Caco-2 (cell line): ENCODE data around the gene HK2. TPM values are rescaled to one million over a fixed set of nuclear protein-coding genes. Genes with fewer than 3 reads are reported as not detected.
"Not testable (repeated sequence)": the region's sequence is repeated elsewhere in the genome, so short reads cannot be mapped to it uniquely, and the experiment has no call there.

ENCODE experiments used
- BruUV-seq: library from RNA; stranded (reverse); fragments of 400-500 nt; replicated peaks from 2 replicates; lab custom pipeline; 2021; lab: Mats Ljungman, UMichigan
- CTCF ChIA-PET: fragments of 300-600 bp; sonication (Branson Sonifier 250); formaldehyde crosslinking; loops from one replicate; lab custom pipeline; 2022; ENCODE audit warnings: antibody characterized with exemption; lab: Charles Lee
- POLR2A ChIA-PET: fragments of 300-600 bp; sonication (Branson Sonifier 250); formaldehyde crosslinking; loops from one replicate; lab custom pipeline; 2022; ENCODE audit warnings: antibody characterized with exemption; lab: Charles Lee
- DNase-seq, 2 experiments: peaks; one replicate each; pipeline versions ENCODE4 v3.0.0 to v3.0.0-alpha.2; 2020 to 2022
- H3K27me3 ChIP-seq: replicated peaks from 2 replicates; pipeline ENCODE4 v1.6.0; 2011; ENCODE audit warnings: low read length; ENCODE audit not compliant: control insufficient read depth, insufficient read depth
- H3K36me3 ChIP-seq: 2 replicates; pipeline ENCODE4 v1.5.1; 2011; ENCODE audit warnings: low read length; ENCODE audit not compliant: control insufficient read depth, insufficient read depth
- H3K4me1 ChIP-seq: fragments of 250-450 bp; sonication (Bioruptor Pico); 2 replicates; pipeline ENCODE4 v1.5.1; 2020; ENCODE audit warnings: mild to moderate bottlenecking
- H3K4me3 ChIP-seq: 2 replicates; pipeline ENCODE4 v1.5.1; 2011; ENCODE audit warnings: low read depth, mild to moderate bottlenecking, control low read depth, low read length
- H3K9me3 ChIP-seq: fragments of 250-450 bp; sonication (Bioruptor Pico); 2 replicates; pipeline ENCODE4 v1.5.1; 2020; ENCODE audit warnings: mild to moderate bottlenecking, moderate library complexity
- H3K27ac Mint-ChIP-seq: one replicate; pipeline ENCODE4 v1.8.0; 2022; ENCODE audit warnings: mixed read lengths; ENCODE audit not compliant: unreplicated experiment
- H3K27me3 Mint-ChIP-seq: one replicate; pipeline ENCODE4 v1.8.0; 2022; ENCODE audit warnings: mixed read lengths; ENCODE audit not compliant: insufficient read depth, unreplicated experiment
- H3K36me3 Mint-ChIP-seq: one replicate; pipeline ENCODE4 v1.8.0; 2022; ENCODE audit warnings: mild to moderate bottlenecking, mixed read lengths; ENCODE audit not compliant: insufficient read depth, unreplicated experiment
- H3K4me1 Mint-ChIP-seq: one replicate; pipeline ENCODE4 v1.8.0; 2022; ENCODE audit warnings: low read depth, mixed read lengths; ENCODE audit not compliant: unreplicated experiment
- H3K4me3 Mint-ChIP-seq: one replicate; pipeline ENCODE4 v1.8.0; 2022; ENCODE audit warnings: mild to moderate bottlenecking, moderate library complexity, mixed read lengths; ENCODE audit not compliant: unreplicated experiment
- H3K9me3 Mint-ChIP-seq: one replicate; pipeline ENCODE4 v1.8.0; 2022; ENCODE audit warnings: mixed read lengths; ENCODE audit not compliant: unreplicated experiment
- intact Hi-C: fragments of 100-400 bp; cut with micrococcal nuclease; formaldehyde crosslinking; loops from one replicate; pipeline ENCODE4 v1.10.0; 2022; ENCODE audit not compliant: unreplicated experiment
- total RNA-seq: library from RNA; stranded (reverse); gene quantifications from 2 replicates; pipeline ENCODE4 v1.2.3, GENCODE V29; 2022
- TF ChIP-seq, protein P1 (sequence below), 2 experiments: fragments of 200-600 bp in 1 of 2; IDR thresholded peaks; 1 replicate in 1 of 2; 2 replicates in 1 of 2; pipeline versions ENCODE4 v1.5.1 to v1.8.0; 2011 to 2022; ENCODE audit warnings: antibody characterized with exemption in 1 of 2, control low read depth in 1 of 2, inconsistent platforms in 1 of 2, low read depth in 1 of 2, low read length in 1 of 2, mild to moderate bottlenecking in 1 of 2, moderate library complexity in 1 of 2; ENCODE audit not compliant: insufficient read depth in 1 of 2, severe bottlenecking in 1 of 2, unreplicated experiment in 1 of 2

HK2 gene
- total RNA-seq, 1 experiment from 2014 or later = 19.9 TPM

DNA sequence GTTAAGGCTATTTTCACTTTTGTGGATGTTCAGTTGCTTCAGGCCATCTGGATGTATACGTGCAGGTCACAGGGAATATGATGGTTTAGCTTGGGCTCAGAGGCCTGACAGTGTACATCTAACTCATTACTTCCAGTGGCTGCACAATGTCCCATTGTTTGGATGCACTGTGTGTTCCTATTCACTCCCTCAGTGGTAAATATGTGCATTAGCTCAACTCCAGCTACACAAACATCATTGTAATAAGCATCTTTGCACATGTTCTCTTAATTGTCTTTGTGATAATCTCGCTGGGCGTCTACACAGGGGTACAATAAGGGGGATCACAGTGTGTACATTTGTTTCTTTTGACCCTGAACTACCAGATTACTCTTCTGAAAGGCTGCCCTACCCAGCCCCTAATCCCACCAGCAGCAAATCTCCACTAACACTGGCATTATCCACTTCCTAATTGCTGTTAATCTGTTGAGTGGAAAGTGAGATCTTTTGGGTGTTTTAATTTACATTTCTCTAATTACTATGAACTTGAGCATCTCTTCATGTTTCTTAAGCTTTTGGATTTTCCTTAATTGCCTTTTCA lies 68.4 kb downstream of the HK2 start:
- Mint-ChIP-seq H3K36me3 (no peaks in the 10 kb centered on the region), H3K4me3 (no peak overlapping the region), H3K4me1 (peaks cover 6% of the 10 kb centered on the region), H3K27me3 (no peaks in the 10 kb centered on the region), H3K9me3 (no peaks in the 10 kb centered on the region), H3K27ac (no peak overlapping the region)
- H3K4me1 ChIP-seq = peaks cover 32% of the 10 kb centered on the region
- no peak for DNase-seq
- CTCF ChIA-PET = no interaction called here
- no TSS peak for BruUV-seq
- peaks cover 3% of the 10 kb centered on the region; the same call in 1 of the 2 replicates for H3K9me3 ChIP-seq
- H3K36me3 ChIP-seq = no peaks in the 10 kb centered on the region
- H3K27me3 ChIP-seq = no peaks in the 10 kb centered on the region
- intact Hi-C loops = no loop called here
- no peak overlapping the region for H3K4me3 ChIP-seq
- TF ChIP-seq, protein P1, sequence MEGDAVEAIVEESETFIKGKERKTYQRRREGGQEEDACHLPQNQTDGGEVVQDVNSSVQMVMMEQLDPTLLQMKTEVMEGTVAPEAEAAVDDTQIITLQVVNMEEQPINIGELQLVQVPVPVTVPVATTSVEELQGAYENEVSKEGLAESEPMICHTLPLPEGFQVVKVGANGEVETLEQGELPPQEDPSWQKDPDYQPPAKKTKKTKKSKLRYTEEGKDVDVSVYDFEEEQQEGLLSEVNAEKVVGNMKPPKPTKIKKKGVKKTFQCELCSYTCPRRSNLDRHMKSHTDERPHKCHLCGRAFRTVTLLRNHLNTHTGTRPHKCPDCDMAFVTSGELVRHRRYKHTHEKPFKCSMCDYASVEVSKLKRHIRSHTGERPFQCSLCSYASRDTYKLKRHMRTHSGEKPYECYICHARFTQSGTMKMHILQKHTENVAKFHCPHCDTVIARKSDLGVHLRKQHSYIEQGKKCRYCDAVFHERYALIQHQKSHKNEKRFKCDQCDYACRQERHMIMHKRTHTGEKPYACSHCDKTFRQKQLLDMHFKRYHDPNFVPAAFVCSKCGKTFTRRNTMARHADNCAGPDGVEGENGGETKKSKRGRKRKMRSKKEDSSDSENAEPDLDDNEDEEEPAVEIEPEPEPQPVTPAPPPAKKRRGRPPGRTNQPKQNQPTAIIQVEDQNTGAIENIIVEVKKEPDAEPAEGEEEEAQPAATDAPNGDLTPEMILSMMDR (IDR thresholded peaks at IDR 0.05; ENCODE audit: insufficient read depth in 1 of 2, low read depth in 1 of 2, low read length in 1 of 2, severe bottlenecking in 1 of 2, unreplicated experiment in 1 of 2) = no peak
- POLR2A ChIA-PET = no interaction called here

DNA sequence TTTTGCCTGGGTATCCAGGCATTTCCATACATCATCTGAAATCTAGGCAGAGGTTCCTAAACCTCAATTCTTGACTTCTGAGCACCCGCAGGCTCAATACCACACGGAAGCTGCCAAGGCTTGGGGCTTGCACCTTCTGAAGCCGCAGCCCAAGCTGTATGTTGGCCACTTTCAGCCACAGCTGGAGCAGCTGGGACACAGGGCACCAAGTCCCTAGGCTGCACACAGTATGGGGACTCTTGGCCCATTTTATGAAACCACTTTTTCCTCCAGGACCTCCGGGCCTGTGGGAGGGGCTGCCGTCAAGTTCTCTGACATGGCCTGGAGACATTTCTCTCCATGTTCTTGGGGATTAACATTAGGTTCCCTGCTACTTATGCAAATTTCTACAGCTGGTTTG lies 72.5 kb downstream of the HK2 start:
- H3K36me3 ChIP-seq = no peaks in the 10 kb centered on the region
- H3K4me3 ChIP-seq = no peak overlapping the region
- no peaks in the 10 kb centered on the region for H3K27me3 ChIP-seq
- DNase-seq = no peak
- Mint-ChIP-seq H3K27me3 (no peaks in the 10 kb centered on the region), H3K27ac (no peak overlapping the region), H3K9me3 (no peaks in the 10 kb centered on the region), H3K4me1 (peaks cover 13% of the 10 kb centered on the region), H3K4me3 (no peak overlapping the region), H3K36me3 (no peaks in the 10 kb centered on the region)
- intact Hi-C loops = no loop called here
- POLR2A ChIA-PET = no interaction called here
- BruUV-seq = no TSS peak
- H3K4me1 ChIP-seq = peaks cover 15% of the 10 kb centered on the region
- H3K9me3 ChIP-seq = no peaks in the 10 kb centered on the region
- CTCF ChIA-PET = no interaction called here
- TF ChIP-seq, protein P1 (IDR thresholded peaks at IDR 0.05; ENCODE audit: insufficient read depth in 1 of 2, low read depth in 1 of 2, low read length in 1 of 2, severe bottlenecking in 1 of 2, unreplicated experiment in 1 of 2) = no peak

DNA sequence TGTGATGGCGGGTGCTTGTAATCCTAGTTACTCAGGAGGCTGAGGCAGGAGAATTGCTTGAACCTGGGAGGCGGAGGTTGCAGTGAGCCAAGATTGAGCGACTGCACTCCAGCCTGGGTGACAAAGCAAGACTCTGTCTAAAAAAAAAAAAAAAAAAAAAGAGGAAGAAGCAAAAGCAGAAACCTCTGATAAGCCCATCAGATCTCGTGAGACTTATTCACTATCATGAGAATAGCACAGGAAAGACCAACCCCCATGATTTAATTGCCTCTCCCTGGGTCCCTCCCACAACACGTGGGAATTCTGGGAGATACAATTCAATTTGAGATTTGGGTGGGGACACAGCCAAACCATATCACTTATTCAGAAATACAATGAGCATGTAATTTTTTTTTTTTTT lies 73.6 kb downstream of the HK2 start:
- H3K27ac Mint-ChIP-seq, H3K4me1 Mint-ChIP-seq, BruUV-seq, DNase-seq, H3K4me3 ChIP-seq, POLR2A ChIA-PET, H3K27me3 Mint-ChIP-seq, H3K36me3 Mint-ChIP-seq, H3K4me3 Mint-ChIP-seq, H3K36me3 ChIP-seq, H3K9me3 ChIP-seq, intact Hi-C loops, H3K27me3 ChIP-seq, H3K9me3 Mint-ChIP-seq, H3K4me1 ChIP-seq: not testable (repeated sequence)
- CTCF ChIA-PET = interaction anchor here (0.7 kb wide), 1 partner anchor 520 kb away, joined by 4 read pairs; no protein-coding TSS in a partner anchor
